Type B pancreatic cell (in vitro differentiated cells): ENCODE results near the gene FAM81A. TPM values are rescaled to one million over a fixed set of nuclear protein-coding genes. Genes with fewer than 3 reads are reported as not detected.

Experiments used
- DNase-seq: peaks from one replicate; pipeline ENCODE4 v3.0.0; 2021; ENCODE audit warnings: mixed read lengths; ENCODE audit not compliant: unreplicated experiment; ENCODE audit errors: extremely low spot score
- H3K27ac Mint-ChIP-seq: 2 replicates; pipeline ENCODE4 v1.8.0; 2021; ENCODE audit warnings: mild to moderate bottlenecking, mixed read lengths
- H3K27me3 Mint-ChIP-seq: 2 replicates; pipeline ENCODE4 v1.8.0; 2021; ENCODE audit warnings: mixed read lengths
- H3K36me3 Mint-ChIP-seq: 2 replicates; pipeline ENCODE4 v1.8.0; 2021; ENCODE audit warnings: mixed read lengths
- H3K4me1 Mint-ChIP-seq: one replicate; pipeline ENCODE4 v1.8.0; 2021; ENCODE audit warnings: mixed read lengths; ENCODE audit not compliant: unreplicated experiment
- H3K4me3 Mint-ChIP-seq: 2 replicates; pipeline ENCODE4 v1.8.0; 2021; ENCODE audit warnings: mild to moderate bottlenecking, mixed read lengths
- H3K9me3 Mint-ChIP-seq: 2 replicates; pipeline ENCODE4 v1.8.0; 2021; ENCODE audit warnings: mixed read lengths
- total RNA-seq: library from RNA; stranded (reverse); gene quantifications from 2 replicates; pipeline ENCODE4 v1.2.1, GENCODE V29; 2021; ENCODE audit warnings: low replicate concordance
- TF ChIP-seq, protein P1 (sequence below): fragments of 200-600 bp; sonication (generic); conservative IDR thresholded peaks from 2 replicates; pipeline ENCODE4 v1.5.0; 2021; ENCODE audit warnings: antibody characterized with exemption, mild to moderate bottlenecking

The FAM81A gene
- total RNA-seq, 1 donor from 2014 or later, result 1.4 TPM

DNA sequence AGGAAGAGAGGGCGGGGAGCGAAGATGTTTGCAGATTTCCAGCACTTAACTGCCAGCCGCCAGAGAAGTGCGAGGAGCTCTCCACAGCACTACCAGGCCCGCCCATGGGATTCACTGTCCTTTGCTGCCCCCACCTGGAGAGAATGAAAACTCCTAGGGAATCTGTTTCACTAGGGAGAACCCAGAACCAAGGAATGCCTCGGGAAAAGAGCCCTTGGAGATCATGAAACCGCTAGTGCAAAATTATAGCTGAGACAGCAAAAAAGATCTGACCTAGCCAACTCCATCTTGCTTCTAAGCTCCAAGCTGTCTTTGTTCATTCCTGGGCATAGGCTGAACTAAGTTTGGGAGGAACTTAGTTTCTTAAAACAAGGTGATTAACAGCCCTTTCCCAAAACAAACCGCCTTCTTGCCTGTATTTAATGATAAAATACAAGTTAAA lies 91.0 kb downstream of the FAM81A start:
- Mint-ChIP-seq H3K4me3 (no peak overlapping the region), H3K27ac (no peak overlapping the region), H3K27me3 (peaks cover 8% of the 10 kb centered on the region), H3K4me1 (peaks cover 9% of the 10 kb centered on the region), H3K36me3 (no peaks in the 10 kb centered on the region), H3K9me3 (no peaks in the 10 kb centered on the region)
- TF ChIP-seq, protein P1, sequence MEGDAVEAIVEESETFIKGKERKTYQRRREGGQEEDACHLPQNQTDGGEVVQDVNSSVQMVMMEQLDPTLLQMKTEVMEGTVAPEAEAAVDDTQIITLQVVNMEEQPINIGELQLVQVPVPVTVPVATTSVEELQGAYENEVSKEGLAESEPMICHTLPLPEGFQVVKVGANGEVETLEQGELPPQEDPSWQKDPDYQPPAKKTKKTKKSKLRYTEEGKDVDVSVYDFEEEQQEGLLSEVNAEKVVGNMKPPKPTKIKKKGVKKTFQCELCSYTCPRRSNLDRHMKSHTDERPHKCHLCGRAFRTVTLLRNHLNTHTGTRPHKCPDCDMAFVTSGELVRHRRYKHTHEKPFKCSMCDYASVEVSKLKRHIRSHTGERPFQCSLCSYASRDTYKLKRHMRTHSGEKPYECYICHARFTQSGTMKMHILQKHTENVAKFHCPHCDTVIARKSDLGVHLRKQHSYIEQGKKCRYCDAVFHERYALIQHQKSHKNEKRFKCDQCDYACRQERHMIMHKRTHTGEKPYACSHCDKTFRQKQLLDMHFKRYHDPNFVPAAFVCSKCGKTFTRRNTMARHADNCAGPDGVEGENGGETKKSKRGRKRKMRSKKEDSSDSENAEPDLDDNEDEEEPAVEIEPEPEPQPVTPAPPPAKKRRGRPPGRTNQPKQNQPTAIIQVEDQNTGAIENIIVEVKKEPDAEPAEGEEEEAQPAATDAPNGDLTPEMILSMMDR, result peak; percentile 90
- DNase-seq, result peak; percentile 87

DNA sequence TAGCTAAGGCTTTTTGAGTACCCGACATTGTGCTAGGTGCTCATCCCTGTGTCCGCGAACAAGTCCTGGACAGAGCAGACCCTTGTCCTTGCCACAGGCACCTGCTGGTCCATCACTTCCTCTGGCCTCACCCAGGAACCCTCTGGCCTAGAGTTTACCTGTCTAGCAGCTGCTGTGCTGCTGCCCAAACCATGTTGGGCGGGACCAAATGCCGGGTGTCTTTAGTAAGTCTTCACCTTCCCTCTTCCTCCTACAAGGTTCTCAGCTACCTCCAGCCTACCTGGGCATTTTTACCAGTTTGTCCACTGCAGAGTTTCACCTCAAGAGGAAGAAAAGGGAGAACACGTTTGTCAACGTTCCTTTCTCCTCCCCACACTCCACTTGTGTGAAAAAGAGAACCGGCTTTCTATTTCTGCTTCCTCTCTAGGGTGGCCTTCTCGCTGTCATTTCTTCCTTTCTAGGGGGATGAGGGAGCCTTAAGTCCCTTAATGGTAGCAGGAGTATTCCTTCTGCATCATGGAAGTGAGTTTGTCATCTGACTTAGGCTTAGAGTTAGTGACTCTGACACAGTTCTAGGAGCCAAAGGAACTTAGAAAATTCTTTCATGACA lies 93.2 kb downstream of the FAM81A start:
- Mint-ChIP-seq H3K27me3 (peaks cover 8% of the 10 kb centered on the region), H3K27ac (peak overlapping the region; percentile 70), H3K9me3 (no peaks in the 10 kb centered on the region), H3K36me3 (no peaks in the 10 kb centered on the region), H3K4me1 (peaks cover 9% of the 10 kb centered on the region), H3K4me3 (no peak overlapping the region)
- DNase-seq, result no peak
- TF ChIP-seq, protein P1, result no peak

DNA sequence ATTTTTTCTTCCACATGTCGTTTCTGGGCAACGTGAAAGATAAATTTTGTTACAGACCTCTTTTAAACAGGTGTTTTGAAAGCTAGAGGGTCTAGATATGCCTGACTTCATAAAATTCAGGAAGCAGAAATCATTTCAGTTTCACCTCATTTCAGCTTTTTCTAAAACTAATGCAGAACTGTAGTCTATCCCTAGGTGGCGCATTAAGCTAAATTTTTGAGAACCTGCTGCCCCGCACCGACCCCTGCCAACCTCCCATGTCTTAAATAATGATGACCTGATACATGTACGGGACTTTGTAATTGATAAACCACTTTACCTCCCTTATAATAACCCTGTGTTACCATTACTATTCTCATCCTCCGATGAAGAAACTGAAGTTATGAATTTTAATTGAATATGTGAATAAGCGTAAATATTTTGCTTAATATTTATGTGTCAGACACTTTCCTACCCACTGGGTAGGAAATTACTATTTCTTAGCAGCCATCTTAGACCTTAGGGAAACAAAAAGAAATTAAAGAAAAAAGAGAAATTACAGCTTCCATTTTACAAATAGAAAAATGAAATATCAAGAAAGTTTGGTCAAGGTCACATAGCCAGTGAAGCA lies 94.9 kb downstream of the FAM81A start:
- DNase-seq, result no peak
- TF ChIP-seq, protein P1, result peak; percentile 86
- no peaks in the 10 kb centered on the region for H3K9me3 Mint-ChIP-seq
- H3K27me3 Mint-ChIP-seq, result peaks cover 10% of the 10 kb centered on the region
- peak overlapping the region; percentile 32 for H3K27ac Mint-ChIP-seq
- H3K36me3 Mint-ChIP-seq, result no peaks in the 10 kb centered on the region
- H3K4me3 Mint-ChIP-seq, result no peak overlapping the region
- H3K4me1 Mint-ChIP-seq, result peaks cover 9% of the 10 kb centered on the region

DNA sequence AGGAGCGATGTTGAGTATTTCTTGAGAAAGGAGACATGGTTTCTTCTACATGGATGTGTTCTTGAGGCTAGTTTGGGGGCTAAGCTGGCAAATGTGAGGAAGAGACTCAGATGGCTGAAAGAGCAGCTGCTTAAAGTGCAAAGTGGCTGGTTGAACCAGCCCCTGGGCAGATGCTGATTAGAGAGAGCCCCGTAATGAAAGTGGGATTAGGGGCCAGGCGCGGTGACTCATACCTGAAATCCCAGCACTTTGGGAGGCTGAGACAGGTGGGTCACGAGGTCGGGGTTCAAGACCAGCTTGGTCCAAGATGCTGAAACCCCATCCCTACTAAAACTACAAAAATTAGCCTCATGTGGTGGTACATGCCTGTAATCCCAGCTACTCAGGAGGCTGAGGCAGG lies 98.6 kb downstream of the FAM81A start:
- H3K36me3 Mint-ChIP-seq, result no peaks in the 10 kb centered on the region
- no peak overlapping the region for H3K4me3 Mint-ChIP-seq
- peaks cover 5% of the 10 kb centered on the region for H3K4me1 Mint-ChIP-seq
- TF ChIP-seq, protein P1, result no peak
- H3K9me3 Mint-ChIP-seq, result no peaks in the 10 kb centered on the region
- H3K27ac Mint-ChIP-seq, result no peak overlapping the region
- DNase-seq, result no peak
- H3K27me3 Mint-ChIP-seq, result peaks cover 7% of the 10 kb centered on the region

DNA sequence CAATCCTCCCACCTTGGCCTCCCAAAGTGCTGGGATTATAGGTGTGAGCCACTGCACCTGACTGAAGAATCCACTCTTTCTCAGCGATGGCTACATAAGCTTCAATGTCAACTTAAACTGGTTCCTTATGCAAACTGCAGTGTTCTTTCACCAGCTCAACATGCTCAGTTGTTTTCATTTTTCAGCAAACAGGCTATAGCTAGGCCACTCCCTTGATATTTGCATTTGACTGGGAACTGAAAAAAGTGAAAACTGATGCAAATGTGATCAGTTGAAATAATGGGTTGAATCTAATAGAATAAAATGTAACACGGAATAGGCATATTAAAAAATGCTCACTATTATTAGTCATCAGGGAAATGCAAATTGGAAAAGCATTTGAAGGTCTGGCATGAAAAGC lies 99.4 kb downstream of the FAM81A start:
- no peak for DNase-seq
- H3K27ac Mint-ChIP-seq, result no peak overlapping the region
- no peaks in the 10 kb centered on the region for H3K9me3 Mint-ChIP-seq
- H3K4me3 Mint-ChIP-seq, result no peak overlapping the region
- peaks cover 7% of the 10 kb centered on the region for H3K27me3 Mint-ChIP-seq
- H3K36me3 Mint-ChIP-seq, result no peaks in the 10 kb centered on the region
- H3K4me1 Mint-ChIP-seq, result peaks cover 5% of the 10 kb centered on the region
- TF ChIP-seq, protein P1, result no peak
